ENCODE measurements around the gene ING3. TPM values are rescaled to one million over a fixed set of nuclear protein-coding genes. Genes with fewer than 3 reads are reported as not detected.

Gene ING3
- total and polyA plus RNA-seq, 9 of the 15 experiments (the other 6 are each of a cell fraction or from before 2014, with no cell fraction given), result 22.8 to 233 (median 50.4) TPM

GRCh38 chr7:120993553-120994191, 43.1 kb downstream of the ING3 start (continued):
- TF ChIP-seq, protein P1, sequence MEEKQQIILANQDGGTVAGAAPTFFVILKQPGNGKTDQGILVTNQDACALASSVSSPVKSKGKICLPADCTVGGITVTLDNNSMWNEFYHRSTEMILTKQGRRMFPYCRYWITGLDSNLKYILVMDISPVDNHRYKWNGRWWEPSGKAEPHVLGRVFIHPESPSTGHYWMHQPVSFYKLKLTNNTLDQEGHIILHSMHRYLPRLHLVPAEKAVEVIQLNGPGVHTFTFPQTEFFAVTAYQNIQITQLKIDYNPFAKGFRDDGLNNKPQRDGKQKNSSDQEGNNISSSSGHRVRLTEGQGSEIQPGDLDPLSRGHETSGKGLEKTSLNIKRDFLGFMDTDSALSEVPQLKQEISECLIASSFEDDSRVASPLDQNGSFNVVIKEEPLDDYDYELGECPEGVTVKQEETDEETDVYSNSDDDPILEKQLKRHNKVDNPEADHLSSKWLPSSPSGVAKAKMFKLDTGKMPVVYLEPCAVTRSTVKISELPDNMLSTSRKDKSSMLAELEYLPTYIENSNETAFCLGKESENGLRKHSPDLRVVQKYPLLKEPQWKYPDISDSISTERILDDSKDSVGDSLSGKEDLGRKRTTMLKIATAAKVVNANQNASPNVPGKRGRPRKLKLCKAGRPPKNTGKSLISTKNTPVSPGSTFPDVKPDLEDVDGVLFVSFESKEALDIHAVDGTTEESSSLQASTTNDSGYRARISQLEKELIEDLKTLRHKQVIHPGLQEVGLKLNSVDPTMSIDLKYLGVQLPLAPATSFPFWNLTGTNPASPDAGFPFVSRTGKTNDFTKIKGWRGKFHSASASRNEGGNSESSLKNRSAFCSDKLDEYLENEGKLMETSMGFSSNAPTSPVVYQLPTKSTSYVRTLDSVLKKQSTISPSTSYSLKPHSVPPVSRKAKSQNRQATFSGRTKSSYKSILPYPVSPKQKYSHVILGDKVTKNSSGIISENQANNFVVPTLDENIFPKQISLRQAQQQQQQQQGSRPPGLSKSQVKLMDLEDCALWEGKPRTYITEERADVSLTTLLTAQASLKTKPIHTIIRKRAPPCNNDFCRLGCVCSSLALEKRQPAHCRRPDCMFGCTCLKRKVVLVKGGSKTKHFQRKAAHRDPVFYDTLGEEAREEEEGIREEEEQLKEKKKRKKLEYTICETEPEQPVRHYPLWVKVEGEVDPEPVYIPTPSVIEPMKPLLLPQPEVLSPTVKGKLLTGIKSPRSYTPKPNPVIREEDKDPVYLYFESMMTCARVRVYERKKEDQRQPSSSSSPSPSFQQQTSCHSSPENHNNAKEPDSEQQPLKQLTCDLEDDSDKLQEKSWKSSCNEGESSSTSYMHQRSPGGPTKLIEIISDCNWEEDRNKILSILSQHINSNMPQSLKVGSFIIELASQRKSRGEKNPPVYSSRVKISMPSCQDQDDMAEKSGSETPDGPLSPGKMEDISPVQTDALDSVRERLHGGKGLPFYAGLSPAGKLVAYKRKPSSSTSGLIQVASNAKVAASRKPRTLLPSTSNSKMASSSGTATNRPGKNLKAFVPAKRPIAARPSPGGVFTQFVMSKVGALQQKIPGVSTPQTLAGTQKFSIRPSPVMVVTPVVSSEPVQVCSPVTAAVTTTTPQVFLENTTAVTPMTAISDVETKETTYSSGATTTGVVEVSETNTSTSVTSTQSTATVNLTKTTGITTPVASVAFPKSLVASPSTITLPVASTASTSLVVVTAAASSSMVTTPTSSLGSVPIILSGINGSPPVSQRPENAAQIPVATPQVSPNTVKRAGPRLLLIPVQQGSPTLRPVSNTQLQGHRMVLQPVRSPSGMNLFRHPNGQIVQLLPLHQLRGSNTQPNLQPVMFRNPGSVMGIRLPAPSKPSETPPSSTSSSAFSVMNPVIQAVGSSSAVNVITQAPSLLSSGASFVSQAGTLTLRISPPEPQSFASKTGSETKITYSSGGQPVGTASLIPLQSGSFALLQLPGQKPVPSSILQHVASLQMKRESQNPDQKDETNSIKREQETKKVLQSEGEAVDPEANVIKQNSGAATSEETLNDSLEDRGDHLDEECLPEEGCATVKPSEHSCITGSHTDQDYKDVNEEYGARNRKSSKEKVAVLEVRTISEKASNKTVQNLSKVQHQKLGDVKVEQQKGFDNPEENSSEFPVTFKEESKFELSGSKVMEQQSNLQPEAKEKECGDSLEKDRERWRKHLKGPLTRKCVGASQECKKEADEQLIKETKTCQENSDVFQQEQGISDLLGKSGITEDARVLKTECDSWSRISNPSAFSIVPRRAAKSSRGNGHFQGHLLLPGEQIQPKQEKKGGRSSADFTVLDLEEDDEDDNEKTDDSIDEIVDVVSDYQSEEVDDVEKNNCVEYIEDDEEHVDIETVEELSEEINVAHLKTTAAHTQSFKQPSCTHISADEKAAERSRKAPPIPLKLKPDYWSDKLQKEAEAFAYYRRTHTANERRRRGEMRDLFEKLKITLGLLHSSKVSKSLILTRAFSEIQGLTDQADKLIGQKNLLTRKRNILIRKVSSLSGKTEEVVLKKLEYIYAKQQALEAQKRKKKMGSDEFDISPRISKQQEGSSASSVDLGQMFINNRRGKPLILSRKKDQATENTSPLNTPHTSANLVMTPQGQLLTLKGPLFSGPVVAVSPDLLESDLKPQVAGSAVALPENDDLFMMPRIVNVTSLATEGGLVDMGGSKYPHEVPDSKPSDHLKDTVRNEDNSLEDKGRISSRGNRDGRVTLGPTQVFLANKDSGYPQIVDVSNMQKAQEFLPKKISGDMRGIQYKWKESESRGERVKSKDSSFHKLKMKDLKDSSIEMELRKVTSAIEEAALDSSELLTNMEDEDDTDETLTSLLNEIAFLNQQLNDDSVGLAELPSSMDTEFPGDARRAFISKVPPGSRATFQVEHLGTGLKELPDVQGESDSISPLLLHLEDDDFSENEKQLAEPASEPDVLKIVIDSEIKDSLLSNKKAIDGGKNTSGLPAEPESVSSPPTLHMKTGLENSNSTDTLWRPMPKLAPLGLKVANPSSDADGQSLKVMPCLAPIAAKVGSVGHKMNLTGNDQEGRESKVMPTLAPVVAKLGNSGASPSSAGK (IDR thresholded peaks at IDR 0.05), result no peak
- TF ChIP-seq JUNB (CRISPR knock-in tag; conservative IDR thresholded peaks at IDR 0.05) (no peak), NR4A1 (CRISPR knock-in tag; IDR thresholded peaks at IDR 0.05) (no peak), NR4A1 (tag; IDR thresholded peaks at IDR 0.05) (0 out of 2 replicates have a peak, but pooled peaks have one; percentile 12), ZFP1 (CRISPR knock-in tag; IDR thresholded peaks at IDR 0.05) (no peak), POLR2B (IDR thresholded peaks at IDR 0.05; ENCODE audit: low read depth, partially characterized antibody) (no peak), RFX5 (IDR thresholded peaks at IDR 0.05; ENCODE audit: low read depth, low read length) (no peak), SMAD1 (IDR thresholded peaks at IDR 0.05; ENCODE audit: low read depth, low read length, partially characterized antibody) (peak; percentile 66), YBX1 (IDR thresholded peaks at IDR 0.05) (no peak), ZKSCAN3 (CRISPR knock-in tag; IDR thresholded peaks at IDR 0.05) (no peak), ESRRA (IDR thresholded peaks at IDR 0.05; ENCODE audit: borderline replicate concordance, low read depth) (no peak), ZBTB26 (CRISPR knock-in tag; IDR thresholded peaks at IDR 0.05) (no peak), LEF1 (IDR thresholded peaks at IDR 0.05) (no peak)
- TF ChIP-seq, protein P2, sequence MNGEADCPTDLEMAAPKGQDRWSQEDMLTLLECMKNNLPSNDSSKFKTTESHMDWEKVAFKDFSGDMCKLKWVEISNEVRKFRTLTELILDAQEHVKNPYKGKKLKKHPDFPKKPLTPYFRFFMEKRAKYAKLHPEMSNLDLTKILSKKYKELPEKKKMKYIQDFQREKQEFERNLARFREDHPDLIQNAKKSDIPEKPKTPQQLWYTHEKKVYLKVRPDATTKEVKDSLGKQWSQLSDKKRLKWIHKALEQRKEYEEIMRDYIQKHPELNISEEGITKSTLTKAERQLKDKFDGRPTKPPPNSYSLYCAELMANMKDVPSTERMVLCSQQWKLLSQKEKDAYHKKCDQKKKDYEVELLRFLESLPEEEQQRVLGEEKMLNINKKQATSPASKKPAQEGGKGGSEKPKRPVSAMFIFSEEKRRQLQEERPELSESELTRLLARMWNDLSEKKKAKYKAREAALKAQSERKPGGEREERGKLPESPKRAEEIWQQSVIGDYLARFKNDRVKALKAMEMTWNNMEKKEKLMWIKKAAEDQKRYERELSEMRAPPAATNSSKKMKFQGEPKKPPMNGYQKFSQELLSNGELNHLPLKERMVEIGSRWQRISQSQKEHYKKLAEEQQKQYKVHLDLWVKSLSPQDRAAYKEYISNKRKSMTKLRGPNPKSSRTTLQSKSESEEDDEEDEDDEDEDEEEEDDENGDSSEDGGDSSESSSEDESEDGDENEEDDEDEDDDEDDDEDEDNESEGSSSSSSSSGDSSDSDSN (IDR thresholded peaks at IDR 0.05; ENCODE audit: borderline replicate concordance in 1 of 2, low read depth in 2 of 2, low read length in 2 of 2), result 0 out of 4 replicates have a peak, but pooled peaks of 1 of the 2 experiments have one; percentile 18
